ENCODE data around the gene SLC25A28.
A peak's percentile ranks its signal among the peaks of the same experiment; 100 is the strongest.

SLC25A28 gene

DNA sequence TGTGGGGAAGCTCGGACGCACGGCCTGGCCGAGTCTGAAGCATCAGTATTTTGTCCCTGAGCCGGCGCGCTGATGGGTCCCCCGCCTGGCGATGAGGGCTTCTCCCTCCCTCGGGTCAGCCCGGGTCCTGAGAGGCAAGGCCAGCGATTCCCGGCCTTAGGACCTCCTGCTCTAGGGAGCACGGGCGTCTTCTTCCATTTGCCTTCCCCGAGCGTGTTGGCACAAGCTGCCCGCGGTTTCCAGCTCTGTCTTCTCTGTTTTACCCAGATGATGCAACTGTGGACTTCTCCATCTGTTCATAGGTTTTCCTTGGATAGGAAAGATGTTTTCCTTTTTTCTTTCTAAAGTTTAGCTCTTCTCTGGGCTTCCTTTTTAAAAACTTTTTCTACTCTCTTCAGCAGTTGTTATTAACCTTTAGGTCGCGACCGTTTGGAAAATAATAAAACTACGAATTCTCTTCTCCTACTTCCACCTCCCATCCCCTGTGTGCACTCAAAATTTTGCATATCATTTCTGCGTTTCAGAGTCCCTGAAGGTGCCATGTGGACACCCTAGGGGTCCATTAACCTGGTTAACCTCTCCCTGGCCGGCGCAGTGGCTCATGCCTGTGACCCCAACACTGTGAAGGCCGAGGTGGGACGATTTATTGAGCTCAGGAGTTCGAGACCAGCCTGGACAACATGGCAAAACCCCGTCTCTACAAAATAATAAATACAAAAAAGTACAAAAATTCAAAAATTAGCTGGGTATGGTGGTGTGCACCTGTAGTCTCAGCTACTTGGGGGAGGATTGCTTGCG, 1.4 kb upstream of the SLC25A28 start:
- in situ Hi-C loops (cut with HindIII; ENCODE audit: low pct_unique_long_range_greater_than_20kb, low sequenced_read_pairs) = no loop called here
- TF ChIP-seq JUND (IDR thresholded peaks at IDR 0.05; ENCODE audit: low read depth) = no peak
- DNase-seq (ENCODE audit: low read depth in 1 of 2, low spot score in 1 of 2) = no peak

DNA sequence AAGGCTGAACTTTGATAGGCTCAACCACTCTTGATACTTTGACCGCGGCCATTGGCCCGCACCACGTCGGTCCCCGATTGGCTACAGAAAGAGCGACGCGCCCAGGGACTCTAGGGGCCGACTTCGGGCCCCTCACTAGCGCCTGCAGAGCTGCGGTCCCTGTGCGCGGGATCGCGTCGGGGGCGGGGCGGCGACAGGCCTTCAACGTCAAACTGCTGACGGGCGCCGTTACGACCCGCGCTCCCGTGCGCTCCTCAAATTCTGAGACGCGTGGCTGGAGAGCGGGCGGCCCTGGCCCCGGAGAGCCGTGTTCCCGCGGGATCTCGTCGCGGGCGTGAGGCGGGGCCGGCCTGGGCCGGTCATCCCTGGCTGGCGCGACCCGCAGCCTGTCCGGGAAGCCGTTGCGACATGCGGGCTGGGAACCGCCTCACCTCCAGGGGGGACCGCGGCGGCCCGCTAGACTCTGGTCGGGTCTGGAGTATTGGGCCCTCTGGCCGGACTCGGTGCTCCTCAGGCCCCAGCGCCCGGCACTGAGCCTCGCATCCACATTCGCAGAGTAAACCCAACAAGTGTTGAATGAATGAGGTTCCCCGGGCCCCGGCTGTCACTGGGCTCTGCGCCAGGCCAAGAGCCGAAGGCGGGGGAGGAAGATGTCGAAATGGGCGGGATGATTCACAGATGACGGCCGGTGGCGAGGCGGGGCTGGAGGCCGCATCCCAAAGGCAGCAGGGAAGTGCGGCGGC, 643 bp upstream of the SLC25A28 start:
- DNase-seq (ENCODE audit: low read depth in 1 of 2, low spot score in 1 of 2) = peak; percentile 88 to 96
- in situ Hi-C loops (cut with HindIII; ENCODE audit: low pct_unique_long_range_greater_than_20kb, low sequenced_read_pairs) = no loop called here
- no peak for TF ChIP-seq JUND (IDR thresholded peaks at IDR 0.05; ENCODE audit: low read depth)

DNA sequence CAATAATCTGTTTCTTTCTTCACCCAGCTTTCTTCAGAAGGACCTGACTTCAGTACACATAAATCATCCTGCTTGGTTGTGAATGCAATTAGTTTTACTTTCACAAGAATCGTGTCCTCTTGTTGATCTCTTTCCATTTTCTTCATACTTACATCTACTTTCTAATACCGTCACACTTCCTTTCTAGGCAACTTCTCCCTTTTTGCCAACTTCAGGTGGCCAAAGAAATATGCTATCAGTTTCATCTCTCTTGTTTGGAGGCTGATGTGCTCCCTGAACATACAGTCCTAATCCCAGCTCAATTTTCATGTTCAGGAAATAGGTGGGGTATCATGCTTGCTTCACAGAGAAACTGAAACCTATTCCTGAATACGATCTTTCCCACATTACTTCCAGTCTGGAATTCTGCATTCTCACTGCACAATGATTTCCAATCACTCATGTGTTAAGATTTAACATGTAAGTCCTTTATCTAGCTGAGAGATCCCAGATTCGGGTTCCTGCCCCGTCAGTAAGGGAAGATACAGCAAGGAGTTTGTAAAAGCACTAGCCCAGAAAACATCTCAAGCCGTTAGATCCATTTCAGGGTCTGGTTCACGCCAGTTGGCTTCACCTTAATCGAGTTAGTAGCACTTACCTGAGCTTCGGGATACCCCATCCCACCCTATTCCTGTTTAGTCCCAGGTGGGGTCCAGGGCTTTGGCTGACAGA, 994 bp downstream of the SLC25A28 start:
- no peak for DNase-seq (ENCODE audit: low read depth in 1 of 2, low spot score in 1 of 2)
- TF ChIP-seq JUND (IDR thresholded peaks at IDR 0.05; ENCODE audit: low read depth) = no peak
- in situ Hi-C loops (cut with HindIII; ENCODE audit: low pct_unique_long_range_greater_than_20kb, low sequenced_read_pairs) = no loop called here

DNA sequence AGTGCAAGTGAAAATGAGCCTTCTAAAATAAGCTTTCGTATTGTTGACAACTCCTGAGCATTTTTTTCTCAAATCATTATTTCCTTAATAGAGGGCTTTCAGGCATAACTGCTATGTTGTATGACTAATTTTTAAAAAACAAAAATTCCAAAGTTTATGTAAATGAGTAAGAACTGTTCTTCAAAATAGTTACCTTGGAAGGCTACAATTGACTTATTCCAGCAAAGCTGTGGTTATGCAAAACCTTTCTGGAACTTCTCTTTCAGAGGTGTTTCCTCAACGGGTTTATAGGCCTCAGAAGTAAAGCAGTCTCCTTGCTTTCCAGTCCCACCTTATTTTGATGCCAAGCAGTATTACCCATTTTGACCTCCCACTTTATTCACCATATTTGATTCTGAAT, 2.5 kb downstream of the SLC25A28 start:
- TF ChIP-seq JUND (IDR thresholded peaks at IDR 0.05; ENCODE audit: low read depth) = no peak
- in situ Hi-C loops (cut with HindIII; ENCODE audit: low pct_unique_long_range_greater_than_20kb, low sequenced_read_pairs) = no loop called here
- no peak for DNase-seq (ENCODE audit: low read depth in 1 of 2, low spot score in 1 of 2)

DNA sequence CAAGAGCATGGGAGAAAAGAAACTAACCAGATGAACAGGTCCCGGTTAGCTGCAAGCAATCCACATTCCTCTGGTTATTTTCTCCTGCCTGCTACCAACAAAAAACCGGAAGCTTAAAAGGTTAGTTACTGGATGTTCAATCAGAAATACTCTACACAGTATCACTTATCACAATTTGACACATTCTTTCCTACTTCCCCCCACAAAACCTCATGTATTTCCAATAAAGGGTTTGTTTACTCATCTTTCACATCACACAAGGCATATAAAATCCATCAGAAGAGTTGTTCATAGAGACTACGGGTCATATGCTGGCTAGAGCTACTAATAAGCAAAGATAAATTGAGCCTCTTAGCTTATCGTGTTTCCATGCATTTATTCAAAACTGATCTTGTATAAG, 4.8 kb downstream of the SLC25A28 start:
- no peak for TF ChIP-seq JUND (IDR thresholded peaks at IDR 0.05; ENCODE audit: low read depth)
- in situ Hi-C loops (cut with HindIII; ENCODE audit: low pct_unique_long_range_greater_than_20kb, low sequenced_read_pairs) = no loop called here
- peak in 1 of 2 experiments; percentile 60 for DNase-seq (ENCODE audit: low read depth in 1 of 2, low spot score in 1 of 2)

DNA sequence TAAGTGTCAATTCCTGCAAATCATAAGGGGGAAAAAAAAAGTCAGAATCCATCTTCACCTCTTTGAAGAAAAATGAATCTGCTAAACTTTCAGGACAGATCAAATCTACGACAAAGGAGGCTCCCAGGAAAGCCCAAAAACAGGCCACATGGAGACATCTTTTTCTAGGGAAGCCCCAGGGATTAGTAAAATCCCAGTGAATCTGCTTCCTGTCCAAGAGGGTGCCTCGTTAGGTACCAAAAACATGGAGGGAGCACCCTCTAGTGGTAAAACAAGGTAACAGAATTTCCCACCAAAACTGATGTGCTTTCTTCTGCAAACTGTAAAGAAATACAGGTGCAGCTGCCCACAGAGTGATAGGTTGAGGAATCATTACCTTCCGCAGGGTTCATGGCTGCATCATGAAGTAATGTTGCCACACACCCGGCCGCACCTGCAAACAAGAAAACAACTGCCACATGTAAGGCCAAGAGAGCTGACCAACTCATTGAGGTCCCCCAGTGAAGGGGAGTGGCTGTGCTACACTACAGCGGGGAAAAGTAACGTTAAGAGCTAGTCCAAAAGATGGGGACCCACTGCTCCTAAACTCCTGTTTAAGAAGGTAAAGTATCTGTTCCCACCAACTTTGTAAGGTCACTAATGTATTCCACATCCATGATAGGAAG, 7.9 kb downstream of the SLC25A28 start:
- DNase-seq (ENCODE audit: low read depth in 1 of 2, low spot score in 1 of 2) = peak; percentile 74 to 82
- TF ChIP-seq JUND (IDR thresholded peaks at IDR 0.05; ENCODE audit: low read depth) = no peak
- in situ Hi-C loops (cut with HindIII; ENCODE audit: low pct_unique_long_range_greater_than_20kb, low sequenced_read_pairs) = no loop called here

DNA sequence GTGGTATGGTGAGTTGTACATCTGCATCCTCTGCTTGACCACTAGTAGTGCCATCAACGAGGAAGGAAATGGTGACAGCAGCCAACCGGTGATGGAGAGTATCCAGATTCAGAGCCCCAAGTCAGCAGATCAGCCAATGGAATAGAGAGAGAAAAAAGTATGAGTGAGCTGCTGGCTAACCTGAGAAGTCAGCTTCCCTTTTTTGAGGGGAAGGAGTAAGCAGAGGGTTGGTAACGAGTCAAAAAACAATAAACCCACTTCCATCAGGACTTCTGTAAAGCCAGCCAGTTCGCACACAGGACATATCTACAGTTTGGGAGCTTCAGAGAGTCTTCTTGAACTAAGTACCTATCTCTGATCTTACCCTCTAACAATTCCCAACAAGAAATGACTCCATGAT, 8.9 kb downstream of the SLC25A28 start:
- no peak for TF ChIP-seq JUND (IDR thresholded peaks at IDR 0.05; ENCODE audit: low read depth)
- in situ Hi-C loops (cut with HindIII; ENCODE audit: low pct_unique_long_range_greater_than_20kb, low sequenced_read_pairs) = no loop called here
- DNase-seq (ENCODE audit: low read depth in 1 of 2, low spot score in 1 of 2) = no peak

DNA sequence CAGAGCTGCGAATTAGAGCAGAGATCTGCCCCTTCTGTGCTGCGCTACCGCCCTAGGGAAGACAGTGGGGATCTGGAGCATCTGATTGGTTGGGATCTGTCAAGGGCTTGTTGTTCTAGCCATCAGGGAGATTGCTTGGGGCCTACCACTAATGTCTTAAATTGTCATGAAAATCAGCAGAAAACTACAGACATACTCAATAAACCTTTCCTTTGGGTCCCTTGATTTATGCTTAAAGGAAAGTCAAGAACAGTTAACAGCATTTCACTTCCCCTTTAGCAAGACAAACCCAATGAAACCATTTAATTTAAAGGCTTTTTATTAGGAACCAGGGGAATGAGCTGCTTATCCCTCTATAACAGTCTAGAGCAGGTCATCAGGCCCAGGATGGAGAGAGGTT, 10.0 kb downstream of the SLC25A28 start:
- no peak for DNase-seq (ENCODE audit: low read depth in 1 of 2, low spot score in 1 of 2)
- no peak for TF ChIP-seq JUND (IDR thresholded peaks at IDR 0.05; ENCODE audit: low read depth)
- in situ Hi-C loops (cut with HindIII; ENCODE audit: low pct_unique_long_range_greater_than_20kb, low sequenced_read_pairs) = no loop called here

DNA sequence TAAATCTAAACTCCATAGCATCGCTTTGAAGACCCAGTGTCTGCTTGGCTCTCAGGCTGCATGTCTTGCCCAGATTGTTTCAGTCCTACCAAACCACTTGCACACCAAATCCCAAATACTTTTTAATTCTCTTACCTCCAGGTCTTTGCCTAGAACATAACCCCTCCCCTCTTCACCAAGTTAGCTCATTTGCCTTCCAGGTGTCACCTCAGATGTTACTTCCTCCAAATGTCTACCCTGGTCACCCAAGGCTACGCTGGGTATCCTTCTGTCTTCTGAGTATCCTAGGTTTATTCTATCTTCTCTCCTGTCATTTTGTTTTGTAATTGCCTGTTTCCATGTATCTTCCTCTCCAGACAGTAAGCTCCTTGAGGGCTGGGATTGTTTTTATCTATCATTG, 11.1 kb downstream of the SLC25A28 start:
- DNase-seq (ENCODE audit: low read depth in 1 of 2, low spot score in 1 of 2) = no peak
- in situ Hi-C loops (cut with HindIII; ENCODE audit: low pct_unique_long_range_greater_than_20kb, low sequenced_read_pairs) = no loop called here
- no peak for TF ChIP-seq JUND (IDR thresholded peaks at IDR 0.05; ENCODE audit: low read depth)

DNA sequence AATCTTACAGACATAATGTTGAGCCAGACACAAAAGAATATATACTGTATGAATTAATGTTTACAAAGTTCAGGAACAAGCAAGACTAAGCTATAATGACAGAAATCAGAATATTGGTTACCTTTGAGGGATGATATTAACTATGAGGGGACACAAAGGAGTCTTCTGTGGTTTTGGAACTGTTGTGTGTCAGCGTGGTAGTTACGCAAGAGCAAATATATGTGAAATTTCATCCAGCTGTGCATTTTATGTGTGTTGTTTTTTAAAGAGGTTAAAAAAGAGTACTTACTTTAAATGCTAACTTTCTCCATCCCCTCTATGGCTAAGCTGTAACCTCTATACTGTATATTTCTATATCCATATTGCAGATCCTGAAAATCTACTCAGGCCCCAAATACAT, 14.9 kb downstream of the SLC25A28 start:
- in situ Hi-C loops (cut with HindIII; ENCODE audit: low pct_unique_long_range_greater_than_20kb, low sequenced_read_pairs) = no loop called here
- DNase-seq (ENCODE audit: low read depth in 1 of 2, low spot score in 1 of 2) = no peak
- TF ChIP-seq JUND (IDR thresholded peaks at IDR 0.05; ENCODE audit: low read depth) = no peak

DNA sequence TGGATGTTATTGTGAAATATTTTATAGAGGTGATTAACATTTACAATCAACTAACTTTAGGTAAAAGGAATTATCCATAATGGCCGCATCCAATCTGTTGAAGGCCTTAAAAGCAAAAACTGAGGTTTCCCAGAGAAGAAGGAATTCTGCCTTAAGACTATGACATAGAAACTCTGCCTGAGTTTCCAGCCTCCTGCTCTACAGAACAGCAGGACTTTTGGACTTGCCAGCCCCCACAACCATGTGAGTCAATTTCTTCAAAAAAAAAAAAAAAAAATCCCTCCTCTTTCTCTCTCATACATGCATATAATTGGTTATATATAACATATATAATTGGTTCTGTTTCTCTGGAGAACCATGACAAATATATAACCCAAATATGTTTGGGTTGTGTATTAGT, 15.4 kb downstream of the SLC25A28 start:
- TF ChIP-seq JUND (IDR thresholded peaks at IDR 0.05; ENCODE audit: low read depth) = no peak
- no peak for DNase-seq (ENCODE audit: low read depth in 1 of 2, low spot score in 1 of 2)
- in situ Hi-C loops (cut with HindIII; ENCODE audit: low pct_unique_long_range_greater_than_20kb, low sequenced_read_pairs) = no loop called here

DNA sequence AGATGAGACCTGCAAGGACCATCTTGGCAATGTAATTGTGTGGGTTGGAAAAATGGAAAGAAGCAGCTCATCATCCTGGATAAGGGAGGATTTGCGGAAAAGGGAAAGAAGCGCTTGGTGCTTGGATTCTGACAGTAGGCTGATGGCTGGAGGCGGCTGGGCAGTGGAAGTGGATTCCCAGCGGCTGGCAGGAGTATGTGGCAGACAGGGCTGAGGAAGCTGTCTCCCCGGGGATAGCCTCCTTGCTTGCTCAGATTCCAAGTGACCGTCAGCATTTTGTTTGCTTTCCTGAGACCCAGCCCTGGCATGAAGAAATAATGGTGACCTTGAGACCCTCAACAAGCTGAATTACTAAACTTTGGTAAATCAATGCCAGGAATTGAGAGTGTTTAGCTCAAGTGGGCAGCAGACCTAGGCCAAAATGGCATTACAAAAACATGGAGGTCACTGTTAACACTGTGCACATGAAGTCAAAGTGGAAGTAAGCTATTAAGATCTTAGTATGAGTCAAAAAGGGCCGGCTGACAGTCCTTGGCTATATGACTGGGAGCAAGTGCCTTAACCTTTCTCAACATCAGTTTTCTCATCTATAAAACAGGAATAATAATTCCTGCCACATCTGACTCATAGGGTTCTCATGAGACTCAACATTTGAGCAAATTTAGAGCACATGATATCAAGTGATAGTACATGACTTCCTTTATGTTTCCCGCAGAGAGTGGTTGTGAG, 21.3 kb downstream of the SLC25A28 start:
- in situ Hi-C loops (cut with HindIII; ENCODE audit: low pct_unique_long_range_greater_than_20kb, low sequenced_read_pairs) = no loop called here
- no peak for TF ChIP-seq JUND (IDR thresholded peaks at IDR 0.05; ENCODE audit: low read depth)
- DNase-seq (ENCODE audit: low read depth in 1 of 2, low spot score in 1 of 2) = no peak
